GM13976 (cell line): ENCODE results near the gene PDCD1.
"Not testable (repeated sequence)": the region's sequence is repeated elsewhere in the genome, so short reads cannot be mapped to it uniquely, and the experiment has no call there.

Experiments used
- DNase-seq: peaks from one replicate; pipeline ENCODE4 v3.0.0; 2012; ENCODE audit warnings: low spot score
- CTCF ChIP-seq: IDR thresholded peaks from 2 replicates; pipeline ENCODE4 v1.5.1; 2012; ENCODE audit warnings: borderline replicate concordance, mild to moderate bottlenecking; ENCODE audit not compliant: insufficient read depth; ENCODE audit errors: extremely low read depth, missing control alignments, control extremely low read depth
- in situ Hi-C: fragments of 300-500 bp; cut with MboI; formaldehyde crosslinking; loops from one replicate; pipeline ENCODE4 v1.12.0; 2022; ENCODE audit warnings: low sequenced_read_pairs, mixed read lengths, inconsistent platforms; ENCODE audit not compliant: unreplicated experiment

Gene PDCD1

GRCh38 chr2:241858206-241859016 is at the start of gene PDCD1:
TSS of gene PDCD1 (minus strand) at chr2:241858894. CDS start at chr2:241858838, 56 bp downstream.
- in situ Hi-C loops, result no loop called here
- TF ChIP-seq CTCF, result no peak
- peak; percentile 84 for DNase-seq

GRCh38 chr2:241907831-241908230 is 49.1 kb upstream of the PDCD1 start:
- DNase-seq, in situ Hi-C loops: not testable (repeated sequence)

GRCh38 chr2:241906826-241907570 is 48.3 kb upstream of the PDCD1 start:
- no peak for DNase-seq
- in situ Hi-C loops, result no loop called here
- TF ChIP-seq CTCF, result no peak

- DNase-seq, in situ Hi-C loops: not testable (repeated sequence)
These were observed 47.7 kb upstream of the PDCD1 start for GRCh38 chr2:241906378-241906770.

- no peak for TF ChIP-seq CTCF
- in situ Hi-C loops, result no loop called here
- no peak for DNase-seq
These were observed 47.2 kb upstream of the PDCD1 start for GRCh38 chr2:241905716-241906377.

GRCh38 chr2:241904791-241905710 is 46.4 kb upstream of the PDCD1 start:
- in situ Hi-C loops, result no loop called here
- TF ChIP-seq CTCF, result no peak
- no peak for DNase-seq
